Transverse colon (tissue), 4 donors: ENCODE data around the gene USP47. TPM values are rescaled to one million over a fixed set of nuclear protein-coding genes. Genes with fewer than 3 reads are reported as not detected.
A peak's percentile ranks its signal among the peaks of the same experiment; 100 is the strongest.

Experiments
- DNase-seq: peaks from one replicate; pipeline ENCODE4 v3.0.0-alpha.2; 2019
- H3K27ac ChIP-seq, 4 donors: fragments of 200-600 bp; sonication (generic); 2 replicates each; pipeline ENCODE4 v1.5.1; 2016 to 2018; ENCODE audit warnings: inconsistent platforms in 4 of 4
- H3K27me3 ChIP-seq: fragments of 200-600 bp; sonication (generic); 2 replicates; pipeline ENCODE4 v1.5.1; 2017; ENCODE audit warnings: inconsistent platforms
- H3K36me3 ChIP-seq, 4 donors: fragments of 200-600 bp; sonication (generic); 2 replicates each; pipeline ENCODE4 v1.5.1; 2017 to 2019; ENCODE audit warnings: inconsistent platforms in 4 of 4
- H3K4me1 ChIP-seq, 4 donors: fragments of 200-600 bp; sonication (generic); 2 replicates each; pipeline ENCODE4 v1.5.1; 2017 to 2020; ENCODE audit warnings: inconsistent platforms in 4 of 4
- H3K4me3 ChIP-seq, 4 donors: fragments of 200-600 bp; sonication (generic); 1 replicate in 1 of 4; 2 replicates in 3 of 4; pipeline versions ENCODE4 v1.5.1 to v1.6.1; 2017 to 2019; ENCODE audit warnings: inconsistent platforms in 4 of 4
- H3K9me3 ChIP-seq, 2 donors: fragments of 200-600 bp; sonication (generic); 2 replicates each; pipeline ENCODE4 v1.5.1; 2017 to 2019; ENCODE audit warnings: inconsistent platforms in 2 of 2
- EP300 ChIP-seq: sonication (generic); formaldehyde crosslinking; IDR thresholded peaks from one replicate; pipeline ENCODE4 v1.6.1; 2017; ENCODE audit warnings: antibody characterized with exemption, low read depth
- POLR2A ChIP-seq: fragments of 450-650 bp; IDR thresholded peaks from one replicate; pipeline ENCODE4 v1.6.1; 2016; ENCODE audit warnings: antibody characterized with exemption, mild to moderate bottlenecking, moderate library complexity
- POLR2AphosphoS5 ChIP-seq, 3 donors: sonication (generic); formaldehyde crosslinking; IDR thresholded peaks; one replicate each; pipeline ENCODE4 v1.6.1; 2016; ENCODE audit warnings: antibody characterized with exemption in 3 of 3
- WGBS, 2 donors: methylation state at CpG; one replicate each; pipeline ENCODE4 v1.1.5; 2018; ENCODE audit warnings: low coverage in 1 of 2; 5-methylcytosine and 5-hydroxymethylcytosine counted together
- in situ Hi-C, 4 donors: fragments of 200-750 bp; cut with MboI; loops; one replicate each; pipeline versions ENCODE4 v1.15.0 to v1.15.1; 2017; ENCODE audit warnings: low sequenced_read_pairs in 3 of 4, low pct_ligation_motif_present in 1 of 4, low pct_unique_long_range_greater_than_20kb in 1 of 4
- intact Hi-C: fragments of 100-400 bp; cut with DNase I; formaldehyde crosslinking; loops from one replicate; pipeline ENCODE4 v1.15.1; 2023; ENCODE audit warnings: low total_unique reads
- total RNA-seq, 4 donors: library from RNA; depleted of rRNA; stranded (reverse); fragments of >200 nt; gene quantifications; one replicate each; pipeline ENCODE4 v1.1.0, GENCODE V29; 2016
- TF ChIP-seq, protein P1 (sequence below), 5 experiments: fragments of 200-600 bp in 3 of 5; fragments of 450-650 bp in 2 of 5; sonication (generic) in 3 of 5; IDR thresholded peaks; 1 replicate in 2 of 5; 2 replicates in 3 of 5; pipeline ENCODE4 v1.5.1; 2016 to 2017; ENCODE audit warnings: antibody characterized with exemption in 5 of 5, inconsistent platforms in 3 of 5, mild to moderate bottlenecking in 2 of 5, moderate library complexity in 1 of 5

The USP47 gene
- total RNA-seq, 4 donors from 2014 or later: 42.6 to 85.1 (median 57.3) TPM

DNA sequence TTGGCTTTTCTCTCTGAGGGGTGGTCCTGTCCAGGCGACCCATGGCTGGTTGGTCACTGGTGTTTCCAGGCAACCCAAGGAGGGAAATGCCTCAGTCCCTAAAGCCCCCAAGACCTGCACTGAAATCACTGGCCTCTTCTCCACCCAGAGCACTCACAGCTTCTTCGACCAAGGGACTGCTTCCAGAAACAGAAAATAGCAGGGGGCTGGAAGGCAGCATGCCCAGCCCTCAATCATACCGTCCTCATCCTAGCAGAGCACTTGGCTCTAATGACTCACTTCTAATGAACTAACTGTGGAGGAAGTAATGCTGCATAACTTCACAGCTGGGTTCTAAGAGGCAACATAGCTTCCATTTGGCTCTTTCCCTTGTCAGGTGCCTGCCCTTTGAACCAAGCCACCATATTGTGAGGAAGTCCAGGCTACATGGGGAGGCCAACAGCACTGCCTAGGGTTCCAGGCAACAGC lies 139.1 kb downstream of the USP47 start:
- Histone ChIP-seq H3K4me1 (peaks cover 11 to 33% (median 25%) of the 10 kb centered on the region in 4 donors), H3K27ac (peak overlapping the region in 1 of 4 donors; percentile 70), H3K27me3 (no peaks in the 10 kb centered on the region), H3K36me3 (no peaks in the 10 kb centered on the region), H3K9me3 (no peaks in the 10 kb centered on the region), H3K4me3 (no peak overlapping the region)
- no peak for DNase-seq
- TF ChIP-seq, protein P1, sequence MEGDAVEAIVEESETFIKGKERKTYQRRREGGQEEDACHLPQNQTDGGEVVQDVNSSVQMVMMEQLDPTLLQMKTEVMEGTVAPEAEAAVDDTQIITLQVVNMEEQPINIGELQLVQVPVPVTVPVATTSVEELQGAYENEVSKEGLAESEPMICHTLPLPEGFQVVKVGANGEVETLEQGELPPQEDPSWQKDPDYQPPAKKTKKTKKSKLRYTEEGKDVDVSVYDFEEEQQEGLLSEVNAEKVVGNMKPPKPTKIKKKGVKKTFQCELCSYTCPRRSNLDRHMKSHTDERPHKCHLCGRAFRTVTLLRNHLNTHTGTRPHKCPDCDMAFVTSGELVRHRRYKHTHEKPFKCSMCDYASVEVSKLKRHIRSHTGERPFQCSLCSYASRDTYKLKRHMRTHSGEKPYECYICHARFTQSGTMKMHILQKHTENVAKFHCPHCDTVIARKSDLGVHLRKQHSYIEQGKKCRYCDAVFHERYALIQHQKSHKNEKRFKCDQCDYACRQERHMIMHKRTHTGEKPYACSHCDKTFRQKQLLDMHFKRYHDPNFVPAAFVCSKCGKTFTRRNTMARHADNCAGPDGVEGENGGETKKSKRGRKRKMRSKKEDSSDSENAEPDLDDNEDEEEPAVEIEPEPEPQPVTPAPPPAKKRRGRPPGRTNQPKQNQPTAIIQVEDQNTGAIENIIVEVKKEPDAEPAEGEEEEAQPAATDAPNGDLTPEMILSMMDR (IDR thresholded peaks at IDR 0.05): no peak
- TF ChIP-seq POLR2AphosphoS5 (IDR thresholded peaks at IDR 0.05) (no peak), EP300 (no peak)
- intact Hi-C loops: no loop called here
- in situ Hi-C loops: no loop called here
- 87% methylated on average over 3 of the region's 3 CpGs; no CpG with 5 or more reads in 1 of the 2 donors for WGBS, 2 donors

DNA sequence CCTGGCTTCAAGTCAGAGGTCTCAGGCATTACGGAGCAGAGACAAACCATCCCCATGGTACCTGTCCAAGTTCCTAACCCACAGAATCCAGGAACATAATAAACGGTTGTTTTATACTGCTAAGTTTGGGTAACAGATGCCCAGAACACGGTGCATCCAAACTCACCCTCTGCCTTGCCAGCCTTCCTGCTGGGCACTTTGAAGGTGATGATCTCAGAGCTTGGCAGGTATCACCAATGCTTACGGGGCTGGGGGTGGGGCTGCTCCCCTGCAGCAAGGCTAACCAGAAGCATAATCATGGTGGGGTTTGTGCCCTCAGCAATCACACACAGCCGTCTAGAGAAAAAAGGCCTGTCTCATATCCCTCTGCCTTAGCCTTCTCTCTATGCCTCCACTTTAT lies 139.6 kb downstream of the USP47 start:
- H3K27ac ChIP-seq: no peak overlapping the region
- H3K27me3 ChIP-seq: no peaks in the 10 kb centered on the region
- TF ChIP-seq, protein P1 (IDR thresholded peaks at IDR 0.05): no peak
- no peaks in the 10 kb centered on the region for H3K36me3 ChIP-seq
- no peak overlapping the region for H3K4me3 ChIP-seq
- DNase-seq: no peak
- peaks cover 11 to 28% (median 21%) of the 10 kb centered on the region in 4 donors for H3K4me1 ChIP-seq
- in situ Hi-C loops: no loop called here
- 90% methylated on average over 5 of the region's 5 CpGs; no CpG with 5 or more reads in 1 of the 2 donors for WGBS, 2 donors
- intact Hi-C loops: no loop called here
- no peaks in the 10 kb centered on the region for H3K9me3 ChIP-seq

DNA sequence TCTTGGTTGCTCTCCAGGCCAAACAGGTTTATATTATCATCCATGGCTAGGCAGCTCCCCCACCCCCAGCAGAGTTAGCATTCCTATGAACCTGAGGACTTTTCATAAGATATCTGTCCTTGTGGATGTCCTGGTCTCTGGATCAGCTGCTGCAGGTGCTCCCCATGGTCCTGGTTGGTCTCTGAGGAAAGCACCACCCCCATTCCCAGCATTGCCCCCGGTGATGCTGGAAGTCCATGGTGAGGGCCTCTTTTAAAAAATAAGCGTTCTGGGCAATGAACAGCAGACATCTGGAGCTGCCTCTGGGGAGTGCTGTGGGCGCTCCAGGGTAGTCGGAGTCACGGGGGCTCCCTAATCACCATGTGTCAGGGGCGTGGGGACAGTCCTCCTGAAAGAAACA lies 140.1 kb downstream of the USP47 start:
- DNase-seq: no peak
- H3K4me3 ChIP-seq: no peak overlapping the region
- in situ Hi-C loops: no loop called here
- peaks cover 7 to 23% (median 16%) of the 10 kb centered on the region in 4 donors for H3K4me1 ChIP-seq
- H3K27ac ChIP-seq: no peak overlapping the region
- no peaks in the 10 kb centered on the region for H3K27me3 ChIP-seq
- TF ChIP-seq, protein P1 (IDR thresholded peaks at IDR 0.05): no peak
- TF ChIP-seq POLR2A (no peak), EP300 (no peak), POLR2AphosphoS5 (IDR thresholded peaks at IDR 0.05) (no peak)
- WGBS, 2 donors: 83% methylated on average over 6 of the region's 6 CpGs; no CpG with 5 or more reads in 1 of the 2 donors
- no peaks in the 10 kb centered on the region for H3K9me3 ChIP-seq
- H3K36me3 ChIP-seq: no peaks in the 10 kb centered on the region
- intact Hi-C loops: no loop called here

DNA sequence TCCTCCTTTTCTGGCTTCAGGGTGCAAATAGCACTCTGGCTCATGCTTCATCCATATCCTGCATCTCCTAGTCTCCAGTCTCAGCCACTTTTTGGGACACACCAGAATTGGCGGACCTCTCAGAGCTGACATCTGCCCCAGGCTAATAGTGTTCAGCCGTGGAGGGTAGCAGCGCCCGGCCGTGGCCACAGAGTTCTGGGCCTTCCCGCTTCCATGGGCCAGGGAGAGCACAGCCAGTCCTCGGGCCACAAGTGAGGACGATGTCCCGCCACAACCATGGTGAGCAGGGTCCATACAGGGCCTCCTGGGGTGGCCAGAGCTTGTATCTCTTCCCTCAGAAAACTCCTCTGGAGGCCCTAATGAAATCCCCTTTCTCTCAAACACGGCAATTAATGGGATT lies 140.7 kb downstream of the USP47 start:
- in situ Hi-C loops: no loop called here
- WGBS, 2 donors: 86 to 97% methylated on average over 5 to 10 of the region's 10 CpGs

More for the DNA sequence above, 140.7 kb downstream of the USP47 start:
- H3K4me3 ChIP-seq: no peak overlapping the region
- intact Hi-C loops: no loop called here
- no peak for TF ChIP-seq POLR2A
- TF ChIP-seq, protein P1 (IDR thresholded peaks at IDR 0.05): no peak
- no peak for TF ChIP-seq POLR2AphosphoS5 (IDR thresholded peaks at IDR 0.05)
- no peak for TF ChIP-seq EP300
- H3K4me1 ChIP-seq: peaks cover 2 to 17% (median 10%) of the 10 kb centered on the region in 4 donors
- H3K9me3 ChIP-seq: no peaks in the 10 kb centered on the region
- H3K27ac ChIP-seq: no peak overlapping the region
- no peaks in the 10 kb centered on the region for H3K36me3 ChIP-seq
- no peak for DNase-seq
- no peaks in the 10 kb centered on the region for H3K27me3 ChIP-seq
